NCI-H524 treated with DMSO at 0.1 percent for 48 hours (cell line): Measurements from ENCODE around the gene WDR33.
"Not testable (repeated sequence)": the region's sequence is repeated elsewhere in the genome, so short reads cannot be mapped to it uniquely, and the experiment has no call there.

Source experiments
- DNase-seq: peaks from one replicate; lab custom pipeline; 2025; lab: John Stamatoyannopoulos, UW

WDR33 gene

GRCh38 chr2:127762846-127763245, 48.1 kb downstream of the WDR33 start:
- no peak for DNase-seq

GRCh38 chr2:127762441-127762840, 48.5 kb downstream of the WDR33 start:
- DNase-seq = no peak

DNA sequence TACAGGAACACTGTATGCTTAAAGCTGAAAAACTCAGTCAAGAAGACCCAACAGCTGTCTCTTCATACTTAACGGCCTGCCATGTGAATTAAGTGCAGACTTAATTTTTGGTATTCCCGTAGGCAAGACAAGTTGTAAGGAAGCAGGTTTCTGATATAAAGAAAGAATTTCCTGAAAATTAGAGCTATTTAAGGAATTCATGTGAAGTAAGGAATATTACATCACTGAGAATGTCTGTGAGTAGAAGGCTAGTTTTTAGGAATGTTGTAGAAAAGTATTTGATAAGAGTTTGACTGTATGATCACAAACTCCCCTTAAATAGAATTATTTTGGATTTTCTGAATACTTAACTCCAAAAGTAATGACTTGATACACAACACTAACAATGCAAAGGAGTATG, 51.0 kb downstream of the WDR33 start:
- no peak for DNase-seq

DNA sequence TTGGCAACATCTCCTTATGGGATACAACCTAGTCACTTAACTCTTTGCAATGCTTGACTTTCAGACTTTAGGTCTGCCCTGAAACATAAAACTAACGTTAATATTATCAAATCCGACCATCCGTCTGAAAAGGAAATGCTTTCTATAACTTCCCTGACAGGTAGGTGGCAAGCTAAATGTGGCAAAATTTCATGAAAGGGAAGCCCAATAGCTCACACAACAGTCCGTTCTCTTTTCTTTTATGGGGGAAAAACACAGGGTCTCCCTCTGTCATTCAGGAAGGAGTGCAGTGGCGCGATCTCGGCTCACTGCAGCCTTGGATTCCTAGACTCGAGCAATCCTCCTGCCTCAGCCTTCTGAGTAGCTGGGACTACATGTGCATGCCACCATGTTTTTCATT, 56.8 kb downstream of the WDR33 start:
- DNase-seq = no peak

GRCh38 chr2:127753374-127753773, 57.6 kb downstream of the WDR33 start:
- no peak for DNase-seq

DNA sequence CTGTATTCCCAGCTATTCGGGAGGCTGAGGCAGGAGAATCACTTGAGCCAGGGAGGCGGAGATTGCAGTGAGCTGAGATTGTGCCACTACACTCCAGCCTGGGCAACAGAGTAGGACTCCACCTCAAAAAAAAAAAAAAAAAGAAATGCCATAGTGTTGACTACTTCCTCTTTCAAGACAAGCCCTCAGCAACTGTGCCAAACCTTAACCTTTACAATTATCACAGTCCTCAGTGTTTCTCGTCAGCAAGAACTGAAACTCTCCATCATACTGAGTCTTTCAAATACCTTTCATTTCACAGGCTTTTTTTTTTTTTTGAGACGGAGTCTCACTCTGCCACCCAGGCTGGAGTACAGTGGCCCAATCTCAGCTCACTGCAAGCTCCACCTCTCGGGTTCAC, 61.4 kb downstream of the WDR33 start:
- not testable (repeated sequence) for DNase-seq

- DNase-seq = no peak
Measured at GRCh38 chr2:127747621-127748020, 63.4 kb downstream of the WDR33 start.

DNA sequence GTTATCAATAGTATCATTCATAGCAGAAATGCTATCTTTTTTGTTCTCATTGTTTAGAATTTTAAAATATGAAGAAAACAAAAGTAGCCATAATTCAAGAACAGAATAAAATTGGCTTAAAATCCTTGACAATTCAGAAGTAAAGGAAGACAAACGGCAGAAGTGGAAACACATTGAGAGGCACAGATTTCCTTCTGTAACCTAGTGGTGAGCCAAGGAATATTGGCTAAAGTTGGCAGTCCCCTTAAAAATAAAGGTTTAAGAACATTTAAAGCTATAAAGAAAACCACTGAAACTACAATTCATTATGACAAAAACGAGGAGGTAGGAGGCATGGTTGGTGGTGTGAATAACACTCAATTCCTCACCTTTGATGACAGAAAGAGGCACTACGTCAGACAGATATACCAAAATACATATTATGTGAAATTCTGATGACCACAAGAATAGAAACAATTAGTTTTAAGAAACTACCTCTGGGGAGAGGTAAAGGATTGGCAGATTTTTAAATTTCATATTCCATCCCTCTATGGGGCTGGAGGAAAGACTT, 67.4 kb downstream of the WDR33 start:
- DNase-seq = no peak

GRCh38 chr2:127740665-127741288, 70.2 kb downstream of the WDR33 start:
- no peak for DNase-seq

GRCh38 chr2:127739800-127740199, 71.2 kb downstream of the WDR33 start:
- DNase-seq = no peak

- DNase-seq = no peak
Measured at GRCh38 chr2:127737892-127738291, 73.1 kb downstream of the WDR33 start.

DNA sequence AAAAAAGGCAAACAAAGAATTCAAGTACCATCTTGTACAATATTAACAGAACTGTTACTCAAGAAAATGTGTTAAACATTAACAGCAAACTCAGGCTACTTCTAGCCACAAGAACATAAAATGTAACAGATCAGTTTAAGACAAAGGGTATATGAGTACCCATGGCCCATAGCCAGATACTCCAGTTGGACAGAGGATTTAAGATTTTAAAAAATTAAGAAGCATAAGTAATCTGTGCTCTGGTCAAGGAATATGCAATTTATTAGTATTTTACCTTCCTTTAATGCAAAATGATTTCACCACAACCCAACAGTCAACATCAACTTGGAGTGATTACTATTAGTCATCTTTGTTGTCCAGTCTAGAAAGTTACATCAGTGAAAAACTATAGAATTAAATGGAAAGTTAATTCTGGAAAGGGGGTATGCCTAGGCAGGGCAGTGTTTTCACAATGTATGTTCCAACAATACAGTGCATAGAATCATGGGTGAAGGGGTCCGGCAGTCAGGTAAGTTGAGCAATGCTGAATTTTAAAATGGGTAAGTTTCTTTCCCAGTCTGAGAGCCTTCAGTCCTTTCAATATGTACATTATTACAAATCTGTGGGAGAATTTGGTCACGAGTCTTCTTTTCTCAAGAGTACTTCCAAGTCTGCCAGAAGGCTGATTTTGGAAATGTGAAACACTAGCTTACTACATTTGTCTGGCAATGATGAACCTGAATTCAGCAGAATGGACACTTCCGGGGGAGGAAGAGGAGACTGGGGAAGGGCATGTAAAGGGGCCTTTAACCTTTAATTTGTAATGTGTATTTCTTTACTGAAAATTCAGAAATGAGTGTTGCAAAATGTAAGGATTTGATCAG, 75.2 kb downstream of the WDR33 start:
- no peak for DNase-seq

DNA sequence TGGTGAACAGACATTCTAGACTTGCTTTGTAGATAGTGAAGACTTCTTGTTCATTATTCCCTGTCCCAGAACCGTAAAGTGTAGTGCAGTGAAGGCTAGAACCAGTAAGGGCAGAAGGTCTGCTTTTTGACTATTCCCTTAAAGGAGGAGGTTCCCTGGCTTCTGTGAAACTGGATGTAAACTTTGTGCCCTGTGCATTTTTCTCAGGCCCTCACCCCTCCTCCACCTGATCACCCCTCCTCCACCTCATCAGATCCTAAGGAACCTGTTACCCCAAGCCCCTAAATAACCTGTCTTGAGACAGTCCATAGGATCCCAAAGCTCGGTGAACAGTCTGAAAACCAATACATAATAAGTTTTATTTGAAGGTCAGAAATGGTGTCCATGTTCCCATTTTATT, 75.9 kb downstream of the WDR33 start:
- no peak for DNase-seq

- no peak for DNase-seq
Measured at GRCh38 chr2:127733816-127734537, 77.0 kb downstream of the WDR33 start.

DNA sequence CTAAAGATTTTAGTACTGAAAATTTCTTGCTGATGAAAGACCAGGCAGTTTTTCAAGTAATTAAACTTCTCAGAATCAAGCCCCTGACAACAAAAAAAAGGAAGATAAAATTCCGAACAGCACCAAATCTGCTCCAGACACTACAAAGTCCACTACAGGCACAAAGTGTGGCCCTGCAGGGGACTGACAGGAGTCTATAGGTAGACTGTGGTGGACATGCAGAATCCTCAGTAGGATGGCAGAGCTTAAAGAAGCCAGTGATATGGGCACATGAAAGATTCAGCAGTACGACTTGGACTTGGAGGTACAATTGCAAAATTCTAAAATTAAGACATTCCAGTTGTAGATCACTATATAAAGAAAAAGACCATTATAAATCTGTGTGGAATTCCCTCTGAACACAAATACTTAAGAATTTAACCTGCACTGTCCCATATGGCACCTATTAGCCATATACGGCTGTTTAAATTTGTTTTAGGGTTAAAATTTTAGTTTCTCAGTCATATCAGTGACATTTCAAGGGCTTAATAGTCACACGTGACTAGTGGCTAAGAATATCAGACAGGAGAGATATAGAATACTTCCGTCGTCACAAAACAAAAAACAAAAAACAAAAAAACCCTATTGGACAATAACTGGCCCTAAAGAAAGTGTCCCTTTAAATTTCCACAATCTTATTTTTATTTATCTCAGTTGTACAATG, 77.7 kb downstream of the WDR33 start:
- DNase-seq = no peak

DNA sequence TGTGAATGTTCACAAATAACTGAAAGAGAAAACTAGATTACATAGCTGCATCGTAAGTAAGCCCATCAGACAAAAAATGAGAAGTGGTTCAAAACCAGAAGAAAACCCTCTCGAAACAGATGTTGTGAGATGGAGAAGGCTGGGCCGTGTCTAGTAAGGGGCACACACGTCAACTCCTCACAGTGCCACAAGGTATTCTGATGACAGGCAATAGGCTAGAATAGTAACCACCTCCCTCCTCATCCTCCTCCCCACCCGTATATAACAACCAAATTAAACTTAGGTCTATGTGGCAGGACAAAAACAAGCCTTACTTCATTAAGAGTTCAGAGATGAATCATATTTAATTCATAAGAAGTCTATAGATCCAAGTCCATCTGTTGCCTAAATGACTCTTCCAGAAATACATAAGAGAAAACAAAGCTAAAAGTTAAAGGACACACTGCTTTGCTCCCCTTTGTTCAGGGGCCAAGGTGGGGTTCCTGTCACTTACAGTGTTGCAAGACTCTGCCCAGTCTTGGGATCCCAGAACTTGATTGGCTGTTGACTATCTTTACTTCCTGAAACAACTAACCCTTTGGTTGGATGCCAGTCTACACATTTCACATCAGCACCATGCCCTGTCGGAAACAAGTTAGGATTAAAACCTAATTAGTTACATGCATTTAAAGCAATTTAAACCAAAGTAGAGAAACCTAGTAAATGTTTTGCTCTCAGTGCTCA, 84.7 kb downstream of the WDR33 start:
- DNase-seq = no peak

DNA sequence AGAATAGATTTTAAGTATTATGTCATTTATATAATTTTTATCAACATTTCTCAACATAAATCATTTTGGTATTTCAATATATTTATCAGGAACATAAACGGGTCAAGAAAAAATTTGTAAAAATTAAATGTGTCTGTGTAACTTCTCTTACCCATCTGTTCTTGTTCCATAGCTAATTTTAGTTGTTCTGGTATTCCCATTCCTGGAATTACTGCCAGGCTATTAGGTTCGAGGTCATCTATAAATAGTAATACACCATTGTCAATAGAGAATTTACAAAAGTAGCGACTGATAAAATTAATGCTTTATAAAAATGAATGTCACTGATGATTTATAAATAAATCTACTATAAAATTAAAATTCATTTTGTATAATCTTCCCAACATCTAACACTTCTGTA, 88.2 kb downstream of the WDR33 start:
- DNase-seq = no peak

DNA sequence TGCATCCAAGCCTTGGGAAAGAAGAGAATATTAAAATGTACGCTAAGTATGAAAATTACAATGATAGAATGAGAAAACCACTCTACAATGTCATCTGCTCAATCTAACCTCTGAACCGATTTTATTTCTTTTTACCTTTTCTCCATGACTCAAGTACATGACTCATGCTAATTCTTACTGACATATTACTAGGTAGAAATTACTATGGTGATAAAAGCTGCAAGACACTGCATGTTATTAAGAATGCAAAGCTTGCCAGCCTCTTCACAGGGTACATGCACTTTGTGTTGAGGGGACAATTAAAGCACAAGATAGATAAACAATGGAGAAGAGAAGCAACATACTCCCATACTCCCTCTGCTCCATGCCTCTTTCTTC, 89.0 kb downstream of the WDR33 start:
- DNase-seq = no peak

GRCh38 chr2:127721311-127721977, 89.5 kb downstream of the WDR33 start:
- DNase-seq = no peak

- DNase-seq = no peak
Measured at GRCh38 chr2:127719301-127720218, 91.4 kb downstream of the WDR33 start.
